SK-N-DZ (cell line): ENCODE measurements around the gene TTC39B. TPM values are rescaled to one million over a fixed set of nuclear protein-coding genes. Genes with fewer than 3 reads are reported as not detected.
"Not testable (repeated sequence)": the region's sequence is repeated elsewhere in the genome, so short reads cannot be mapped to it uniquely, and the experiment has no call there.

ENCODE experiments used
- DNase-seq: peaks from one replicate; pipeline ENCODE4 v3.0.0-alpha.2; 2015; ENCODE audit warnings: low spot score
- polyA plus RNA-seq, 2 experiments: library from polyadenylated mRNA; depleted of rRNA; stranded (reverse); fragments of >200 nt; gene quantifications; 2 replicates each; pipeline ENCODE4 v1.2.3, GENCODE V29; 2014

The TTC39B gene
- 1.2 and 1.5 TPM in 2 replicates for polyA plus RNA-seq (2014; cell fraction: cytosol; rRNA removed)
- 1.8 and 2.3 TPM in 2 replicates for polyA plus RNA-seq (2014; cell fraction: nucleus; rRNA removed)

- DNase-seq: peak; percentile 84
These were observed at the start of gene TTC39B for GRCh38 chr9:15306757-15307522. Gene TTC39B, minus strand, starts transcription at chr9:15307216. Its CDS starts 91 bp downstream, at chr9:15307125.

DNA sequence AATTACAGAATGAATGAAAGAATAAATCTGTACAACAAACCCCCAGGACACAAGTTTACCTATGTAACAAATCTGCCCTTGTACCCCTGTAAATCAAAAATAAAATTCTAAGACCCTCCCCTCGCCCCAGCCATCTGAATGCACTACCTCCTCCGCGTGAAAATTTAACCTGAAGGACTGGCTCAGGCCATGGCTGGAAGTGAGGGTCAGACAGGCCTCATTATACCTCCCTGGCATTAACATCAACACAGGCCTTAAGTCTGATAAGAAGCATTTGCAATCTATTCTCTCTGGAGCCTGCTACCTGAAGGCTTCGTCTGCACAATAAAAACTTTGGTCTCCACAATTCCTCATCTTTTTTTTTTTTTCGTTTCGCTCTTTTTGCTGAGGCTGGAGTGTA lies 48.7 kb upstream of the TTC39B start:
- DNase-seq: no peak

GRCh38 chr9:15354713-15355112 lies 47.7 kb upstream of the TTC39B start:
- no peak for DNase-seq

- no peak for DNase-seq
These were observed 46.9 kb upstream of the TTC39B start for GRCh38 chr9:15353892-15354291.

- DNase-seq: no peak
These were observed 45.3 kb upstream of the TTC39B start for GRCh38 chr9:15352306-15352705.

DNA sequence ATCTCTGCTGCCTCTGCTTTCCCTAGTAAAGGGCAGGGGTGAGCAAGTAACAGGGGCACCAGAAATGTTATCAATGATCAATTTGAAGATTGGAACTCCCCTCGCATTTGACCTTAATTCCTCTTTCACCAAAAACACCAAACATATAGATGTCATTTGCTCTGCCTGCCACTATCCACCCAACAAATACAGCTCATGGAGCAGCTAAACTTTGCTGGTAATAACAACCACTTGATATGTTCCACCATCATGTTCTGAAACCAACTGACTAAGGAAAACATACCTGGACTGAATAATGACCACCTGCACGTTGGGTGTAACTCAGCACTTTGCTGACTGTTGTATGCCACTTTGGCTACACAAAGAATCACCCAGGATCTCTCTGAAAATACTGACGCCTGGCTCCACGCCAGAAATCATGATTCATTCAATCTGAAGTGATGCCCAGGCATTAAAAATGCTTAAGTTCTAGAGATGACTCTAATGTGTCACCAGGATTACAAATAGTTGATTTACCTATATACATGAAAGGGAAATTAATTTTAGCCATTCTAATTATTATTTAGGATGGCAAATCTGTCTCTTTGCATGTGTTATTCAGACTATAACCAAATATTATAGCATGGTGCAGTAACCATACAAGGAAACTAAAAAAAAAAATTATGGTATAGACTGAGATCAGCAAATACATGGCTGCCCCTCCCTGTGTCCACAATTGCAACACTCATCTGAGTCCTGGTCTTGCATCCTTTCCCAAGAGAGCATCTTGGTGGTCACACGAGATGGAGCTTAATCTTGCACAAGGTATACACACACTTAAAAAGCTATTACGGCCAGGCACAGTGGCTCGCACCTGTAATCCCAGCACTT lies 43.1 kb upstream of the TTC39B start:
- DNase-seq: no peak

DNA sequence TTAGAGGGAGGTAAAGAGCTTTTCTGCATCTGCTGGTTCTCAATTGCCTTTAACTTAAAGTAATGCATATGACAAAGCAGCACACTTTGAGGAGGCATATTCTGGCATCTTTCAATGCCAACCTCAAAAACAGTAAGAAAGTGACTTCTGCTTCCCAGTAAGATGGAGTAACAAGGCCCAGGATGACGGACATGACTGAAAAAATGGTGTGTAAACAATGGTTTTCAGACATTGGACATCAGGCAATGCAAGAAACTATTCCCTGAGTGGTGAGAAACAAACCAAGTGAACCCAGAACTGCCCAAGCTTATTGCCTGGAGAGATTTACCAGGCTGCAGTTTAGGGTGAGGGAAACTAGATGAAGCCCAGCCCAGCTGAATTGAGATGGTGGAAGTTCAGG lies 39.8 kb upstream of the TTC39B start:
- DNase-seq: no peak

DNA sequence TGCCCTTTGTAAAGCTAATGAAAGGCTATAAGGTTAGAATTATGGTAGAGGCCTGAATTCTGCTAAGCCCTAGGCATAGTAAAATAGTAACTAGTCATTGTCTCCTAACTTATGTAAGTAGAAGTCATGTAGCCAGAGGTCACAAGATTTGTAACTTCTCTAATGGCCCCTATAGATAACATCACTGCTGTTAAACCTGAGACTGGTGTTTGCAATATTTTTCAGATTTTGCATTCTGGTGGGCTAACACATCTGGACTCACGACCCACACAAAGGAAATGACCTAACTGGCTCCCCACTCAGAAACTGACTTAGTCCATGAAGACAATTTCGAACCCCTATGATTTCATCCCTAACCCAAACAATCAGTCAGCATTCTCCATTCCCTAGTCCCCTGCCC lies 37.2 kb upstream of the TTC39B start:
- no peak for DNase-seq

DNA sequence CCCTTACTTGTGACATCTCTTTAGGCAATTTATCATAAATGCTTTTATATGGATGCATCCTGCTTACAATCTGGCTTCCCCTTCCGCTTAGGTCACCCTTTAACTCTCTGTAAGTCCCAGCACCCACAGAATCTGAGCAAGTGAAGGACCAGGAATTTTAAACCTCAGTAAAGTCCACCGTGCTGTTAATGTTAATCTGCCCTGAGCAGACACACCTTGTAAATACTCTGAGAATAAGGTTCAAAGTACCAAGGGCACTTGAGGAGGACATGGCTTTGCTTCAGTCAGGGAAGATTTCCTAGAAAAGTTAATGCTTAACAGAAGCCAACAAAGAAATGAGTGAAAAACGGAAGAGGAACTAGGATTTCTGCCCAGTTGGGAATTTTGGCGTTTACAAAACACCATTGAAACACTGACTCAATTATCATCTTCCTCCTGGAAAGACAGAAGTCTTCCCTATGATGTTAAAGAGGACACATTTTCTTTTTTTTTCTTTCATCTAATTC lies 26.4 kb upstream of the TTC39B start:
- DNase-seq: no peak

GRCh38 chr9:15332939-15333338 lies 25.9 kb upstream of the TTC39B start:
- no peak for DNase-seq

DNA sequence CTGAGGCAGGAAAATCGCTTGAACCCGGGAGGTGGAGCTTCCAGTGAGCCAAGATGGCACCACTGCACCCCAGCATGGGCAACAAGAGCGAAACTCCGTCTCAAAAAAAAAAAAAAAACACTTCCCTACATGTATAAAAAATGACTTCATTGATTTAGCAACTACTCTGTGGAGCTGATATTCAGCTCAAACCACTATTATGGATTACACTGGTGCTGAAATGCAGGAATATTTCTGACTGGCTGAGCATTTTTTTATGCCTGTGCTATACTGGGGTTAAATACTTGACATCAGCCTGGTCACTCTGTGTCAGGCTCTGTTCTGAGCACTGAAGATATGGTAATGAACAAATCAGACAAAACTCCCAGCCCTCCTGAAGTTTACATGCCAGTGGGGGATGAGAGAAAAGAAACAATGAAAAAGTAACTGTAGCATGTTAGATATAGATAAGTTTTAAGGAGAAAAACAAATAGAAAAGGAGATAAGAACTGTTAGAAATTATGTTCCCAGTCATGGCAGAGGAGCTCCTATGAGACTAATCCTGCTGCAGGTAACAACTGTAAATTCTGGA lies 22.6 kb upstream of the TTC39B start:
- no peak for DNase-seq

- DNase-seq: no peak
These were observed 21.9 kb upstream of the TTC39B start for GRCh38 chr9:15328946-15329345.

- DNase-seq: not testable (repeated sequence)
These were observed 15.7 kb upstream of the TTC39B start for GRCh38 chr9:15322695-15323094.

DNA sequence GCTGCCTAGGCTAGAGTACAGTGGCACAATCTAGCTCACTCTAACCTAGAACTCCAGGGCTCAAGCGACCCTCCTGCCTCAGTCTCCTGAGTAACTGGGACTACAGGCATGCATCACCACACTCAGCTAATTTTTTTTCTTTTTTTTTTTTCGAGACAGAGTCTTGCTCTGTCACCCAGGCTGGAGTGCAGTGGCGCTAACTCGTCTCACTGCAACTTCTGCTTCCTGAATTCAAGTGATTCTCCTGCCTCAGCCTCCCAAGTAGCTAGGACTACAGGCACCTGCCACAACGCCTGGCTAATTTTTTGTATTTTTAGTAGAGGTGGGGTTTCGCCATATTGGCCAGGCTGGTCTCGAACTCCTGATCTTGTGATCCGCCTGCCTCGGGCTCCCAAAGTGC lies 12.6 kb upstream of the TTC39B start:
- DNase-seq: not testable (repeated sequence)

DNA sequence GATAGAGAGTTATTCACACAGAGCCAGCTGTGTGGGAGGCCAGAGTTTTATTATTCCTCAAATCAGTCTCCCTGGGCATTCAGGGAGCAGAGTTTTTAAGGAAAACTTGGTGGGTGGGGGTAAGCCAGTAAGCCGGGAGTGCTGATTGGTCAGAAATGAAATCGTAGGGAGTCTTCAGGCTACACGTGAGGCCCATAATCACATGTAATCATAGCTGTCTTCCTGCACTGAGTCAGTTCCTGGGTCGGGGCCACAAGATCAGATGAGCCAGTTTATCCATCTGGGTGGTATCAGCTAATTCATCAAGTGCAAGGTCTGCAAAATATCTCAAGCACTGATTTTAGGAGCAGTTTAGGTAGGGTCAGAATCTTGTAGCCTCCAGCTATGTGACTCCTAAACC lies 10.8 kb upstream of the TTC39B start:
- DNase-seq: no peak

DNA sequence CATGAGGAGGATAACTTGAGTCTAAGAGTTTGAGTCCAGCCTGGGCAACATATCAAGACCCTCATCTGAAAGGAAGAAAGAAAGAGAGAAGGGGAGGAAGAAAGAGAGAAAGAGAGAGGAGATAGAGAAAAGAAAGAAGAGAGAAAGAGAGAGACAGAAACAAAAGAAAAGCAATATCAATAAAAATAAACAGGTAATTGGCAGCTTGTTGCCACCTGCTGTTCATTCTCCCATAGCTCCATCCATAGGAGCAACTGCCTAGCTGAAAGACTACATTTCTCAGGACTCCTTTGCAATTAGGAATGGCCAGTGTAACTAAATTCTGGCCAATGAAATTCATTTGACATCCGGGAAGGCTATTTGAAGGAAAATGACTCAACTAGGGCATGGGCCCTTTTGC lies 4.6 kb upstream of the TTC39B start:
- no peak for DNase-seq

DNA sequence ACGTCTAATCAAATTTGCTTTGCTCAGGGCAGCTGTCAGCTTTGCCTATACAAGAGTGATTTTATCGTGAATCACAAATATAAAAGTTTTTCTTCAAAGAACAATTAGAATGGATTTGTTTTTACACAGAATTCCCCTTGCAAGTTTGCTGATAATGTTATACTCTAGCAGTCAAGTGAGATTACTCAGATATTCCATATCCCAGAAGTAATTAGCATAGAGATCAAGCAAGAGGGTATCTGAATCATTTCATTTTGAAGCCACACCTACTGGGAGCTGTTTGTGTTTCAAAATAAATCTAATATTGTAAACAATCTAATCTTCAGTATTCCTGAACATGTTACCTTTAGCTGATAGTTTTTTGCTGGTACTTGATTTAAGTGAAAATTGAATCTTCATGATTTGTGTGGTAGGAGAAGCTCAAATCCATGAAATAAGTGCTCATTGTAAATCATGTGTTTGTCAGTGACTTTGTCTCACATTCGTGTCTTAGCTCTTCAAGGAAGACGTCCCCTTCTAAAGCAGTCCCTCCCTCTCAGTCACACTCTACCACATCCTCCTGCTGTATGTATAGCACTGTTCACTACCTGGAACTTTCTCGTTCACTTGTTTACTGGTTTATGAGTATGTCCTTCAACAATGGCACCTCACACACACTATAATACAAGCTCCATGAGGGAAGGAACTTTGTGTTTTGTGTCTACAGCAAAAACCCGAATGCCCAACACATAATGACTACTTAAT lies 3.3 kb upstream of the TTC39B start:
- no peak for DNase-seq

GRCh38 chr9:15308511-15308910 lies 1.5 kb upstream of the TTC39B start:
- no peak for DNase-seq

DNA sequence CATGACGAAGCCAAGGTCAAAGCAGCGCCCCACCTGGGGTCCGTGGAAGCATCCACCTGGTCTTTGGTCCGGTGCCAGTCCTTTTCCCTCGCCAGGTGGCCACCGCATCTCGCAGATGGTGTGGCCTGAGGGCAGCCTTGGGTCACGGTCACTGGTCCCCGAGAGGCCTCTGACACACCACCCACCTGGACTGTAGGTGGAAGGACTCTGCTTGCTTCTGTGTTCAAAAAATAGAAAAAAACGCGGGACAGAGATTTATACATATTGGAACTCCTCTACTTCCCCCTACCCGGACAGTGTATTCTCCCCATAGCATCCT lies 466 bp upstream of the TTC39B start:
- no peak for DNase-seq

DNA sequence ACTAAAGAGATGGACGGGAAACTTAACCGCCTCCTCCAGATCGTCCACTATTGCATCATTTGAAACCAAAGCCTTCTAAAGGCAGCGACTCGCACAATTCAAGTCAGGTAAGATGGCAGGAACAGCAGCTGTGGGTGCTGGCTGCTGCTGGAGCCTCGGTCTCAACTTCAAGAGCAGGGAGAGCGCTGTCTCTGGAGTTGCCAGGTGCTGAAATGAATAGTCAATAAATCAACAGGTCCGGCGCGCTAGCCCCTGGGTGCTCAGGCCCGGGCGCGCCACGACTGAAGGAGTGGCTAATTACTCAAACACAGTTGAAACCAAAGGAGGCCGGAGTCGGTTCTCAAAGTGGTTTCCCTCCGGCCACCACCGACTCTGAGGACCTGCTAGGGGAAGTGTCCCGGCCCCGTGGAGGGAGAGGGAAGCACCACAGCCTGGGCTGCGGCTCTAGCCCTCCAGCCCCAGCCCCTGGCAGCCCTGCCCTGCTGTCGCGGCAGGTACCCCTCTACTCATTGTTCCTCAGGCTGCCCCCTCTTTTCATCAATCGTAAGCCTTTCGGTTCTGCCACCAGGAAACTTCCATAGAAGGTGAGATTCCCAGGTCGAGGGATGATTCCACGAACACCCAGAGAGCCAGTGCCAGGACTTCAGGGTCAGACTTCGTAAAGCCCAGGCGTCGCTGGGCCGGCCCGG lies 804 bp downstream of the TTC39B start:
- peak; percentile 26 for DNase-seq

DNA sequence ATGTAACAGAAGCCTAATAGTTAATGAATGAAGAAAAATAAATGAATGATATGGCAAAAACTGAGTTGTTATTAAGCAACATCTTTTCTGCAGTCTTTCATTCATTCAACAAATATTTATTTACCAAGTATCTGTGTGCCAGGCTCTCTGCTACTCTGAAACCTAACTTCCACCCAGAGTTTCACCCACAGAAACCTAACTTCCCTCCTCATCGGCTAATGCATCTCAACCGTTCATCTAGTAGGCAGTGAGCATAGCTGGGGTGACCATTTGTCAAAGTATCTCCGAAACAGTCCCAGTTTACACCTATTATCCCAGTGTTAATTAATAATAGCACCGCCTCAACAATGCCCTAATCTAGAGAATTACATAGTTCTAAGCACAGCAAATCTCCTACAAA lies 1.5 kb downstream of the TTC39B start:
- no peak for DNase-seq
